HG03135 (cell line): Measurements from ENCODE around the gene AQP3.
"Not testable (repeated sequence)": the region's sequence is repeated elsewhere in the genome, so short reads cannot be mapped to it uniquely, and the experiment has no call there.

ENCODE experiments used
- ATAC-seq: cut with Tn5 transposase; IDR thresholded peaks from one replicate; pipeline ENCODE4 v1.9.1; 2021; ENCODE audit warnings: mild to moderate bottlenecking, moderate library complexity; ENCODE audit not compliant: unreplicated experiment

Gene AQP3

DNA sequence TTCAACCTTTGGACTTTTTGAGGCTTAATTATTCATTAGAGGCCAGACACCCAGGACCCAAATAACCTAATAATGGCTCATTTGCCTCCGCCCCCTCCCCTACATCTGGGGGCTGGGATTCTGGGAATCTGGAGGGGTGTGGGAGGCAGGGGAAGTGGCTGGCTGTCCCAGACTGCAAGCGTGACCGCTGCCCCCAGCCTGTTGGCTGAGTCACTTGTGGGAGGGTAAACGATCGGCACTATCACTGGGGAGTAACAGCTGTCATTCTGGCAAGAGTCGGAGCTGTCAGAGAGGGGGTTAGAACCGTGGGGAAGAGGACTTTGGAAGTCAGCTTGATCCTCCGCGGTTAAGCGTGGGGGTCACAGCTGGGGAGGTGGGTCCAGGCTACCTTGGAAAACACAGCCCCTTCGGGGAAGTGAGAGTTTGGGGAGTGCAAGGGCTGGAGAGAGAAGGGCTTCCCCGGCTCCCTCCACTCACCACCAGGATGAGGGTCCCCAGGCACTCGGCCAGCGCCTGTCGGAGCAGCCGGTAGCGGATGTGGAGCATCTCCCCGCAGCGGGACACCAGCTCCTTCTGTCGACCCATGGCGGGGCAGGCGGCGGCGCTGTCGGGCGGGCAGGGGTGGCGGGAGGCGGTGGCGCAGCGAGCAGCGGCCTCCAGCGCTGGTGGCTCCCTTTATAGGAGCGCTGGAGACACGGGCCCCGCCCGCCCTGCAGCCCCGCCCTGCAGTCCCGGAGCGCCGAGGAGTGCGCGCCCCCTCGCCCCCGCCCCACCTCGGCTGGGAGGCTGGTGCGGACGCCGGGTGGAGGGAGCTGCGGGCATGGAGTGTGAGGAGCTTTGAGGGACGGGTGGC lies at the start of gene AQP3:
Gene AQP3 (minus strand): TSS at position 648 of the 853 bp plus-strand sequence. CDS start 63 bp downstream, at position 585.
- peak; percentile 25 for ATAC-seq

DNA sequence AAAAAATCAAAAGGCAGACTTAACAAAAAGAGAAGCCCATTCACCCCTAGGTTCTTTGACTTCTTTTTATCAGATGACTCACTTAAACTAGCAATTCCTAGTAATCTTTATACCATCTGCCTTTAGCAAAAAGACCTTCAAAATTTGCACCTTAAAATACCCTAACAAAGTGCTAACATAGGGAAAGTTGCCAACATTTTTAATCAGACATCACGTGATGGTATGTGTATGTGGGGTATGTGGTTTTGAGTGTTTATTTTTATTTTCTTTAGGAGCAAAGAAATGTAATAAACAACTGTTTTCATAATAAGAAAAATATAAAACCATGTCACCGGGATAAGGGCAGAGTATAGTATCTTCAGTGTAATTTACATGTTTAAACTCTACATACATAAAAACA lies 46.4 kb upstream of the AQP3 start:
- ATAC-seq, result not testable (repeated sequence)

DNA sequence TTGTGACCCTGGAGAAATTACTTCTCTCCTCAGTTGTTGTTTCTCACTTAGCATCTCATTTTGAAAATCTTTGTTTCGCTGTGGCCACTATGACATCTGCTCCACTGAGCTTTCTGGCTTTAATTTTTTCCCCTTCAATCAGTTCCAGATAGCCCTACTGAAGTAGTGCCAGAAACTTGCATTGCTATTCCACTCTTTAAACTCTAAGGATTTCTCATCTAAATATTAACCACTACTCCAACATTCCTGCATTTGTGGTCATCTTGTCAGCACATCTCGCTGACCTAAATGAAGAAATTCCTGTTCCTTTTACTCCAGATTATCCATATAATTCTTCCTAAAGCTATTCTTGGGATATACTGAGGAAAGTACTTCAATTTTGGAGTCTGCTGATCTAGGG lies 41.7 kb upstream of the AQP3 start:
- no peak for ATAC-seq

DNA sequence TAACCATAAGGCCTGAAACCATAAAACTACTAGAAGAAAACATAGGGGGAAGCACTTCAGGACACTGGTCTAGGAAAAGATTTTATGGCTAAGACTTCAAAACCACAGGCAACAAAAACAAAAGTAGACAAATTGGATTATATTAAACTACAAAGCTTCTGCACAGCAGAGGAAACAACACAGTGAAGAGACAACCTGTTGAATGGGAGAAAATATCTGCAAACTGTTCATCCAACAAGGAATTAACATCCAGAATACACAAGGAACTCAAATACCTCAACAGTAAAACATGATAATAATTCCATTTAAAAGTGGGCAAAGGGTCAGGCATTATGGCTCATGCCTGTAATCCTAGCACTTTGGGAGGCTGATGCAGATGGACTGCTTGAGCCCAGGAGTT lies 37.9 kb upstream of the AQP3 start:
- not testable (repeated sequence) for ATAC-seq

DNA sequence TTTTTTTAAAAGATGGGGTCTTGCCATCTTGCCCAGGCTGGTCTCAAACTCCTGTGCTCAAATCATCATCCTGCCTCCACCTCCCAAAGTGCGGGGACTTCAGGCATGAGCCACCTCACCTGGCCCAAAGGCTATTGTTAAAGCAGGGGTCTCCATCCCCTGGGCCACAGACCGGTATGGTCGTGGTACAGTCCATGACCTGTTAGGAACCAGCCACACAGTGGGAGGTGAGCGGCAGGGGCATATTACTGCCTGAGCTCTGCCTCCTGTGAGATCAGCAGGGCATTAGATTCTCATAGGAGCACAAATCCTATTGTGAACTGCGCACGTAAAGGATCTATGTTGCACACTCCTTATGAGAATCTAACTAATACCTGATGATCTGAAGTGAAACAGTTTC lies 33.6 kb upstream of the AQP3 start:
- ATAC-seq, result no peak

DNA sequence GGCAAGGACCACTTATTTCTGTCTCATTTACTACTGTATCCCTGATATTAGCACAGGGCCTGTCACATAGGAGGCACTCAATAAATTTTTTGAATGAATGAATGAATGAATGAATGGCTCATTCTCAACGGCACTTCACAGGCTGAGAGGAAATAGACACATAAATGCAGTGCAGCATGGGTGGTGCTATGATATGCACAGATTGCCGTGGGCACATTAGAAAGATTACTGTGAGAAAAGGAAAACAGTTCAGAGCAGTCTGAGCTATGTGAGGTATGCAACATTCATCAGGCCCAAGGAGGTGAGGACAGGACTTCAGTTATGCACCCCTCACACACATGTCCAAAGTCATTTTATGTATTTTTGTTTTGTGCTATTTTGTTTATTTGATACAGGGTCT lies 32.7 kb upstream of the AQP3 start:
- ATAC-seq, result no peak

DNA sequence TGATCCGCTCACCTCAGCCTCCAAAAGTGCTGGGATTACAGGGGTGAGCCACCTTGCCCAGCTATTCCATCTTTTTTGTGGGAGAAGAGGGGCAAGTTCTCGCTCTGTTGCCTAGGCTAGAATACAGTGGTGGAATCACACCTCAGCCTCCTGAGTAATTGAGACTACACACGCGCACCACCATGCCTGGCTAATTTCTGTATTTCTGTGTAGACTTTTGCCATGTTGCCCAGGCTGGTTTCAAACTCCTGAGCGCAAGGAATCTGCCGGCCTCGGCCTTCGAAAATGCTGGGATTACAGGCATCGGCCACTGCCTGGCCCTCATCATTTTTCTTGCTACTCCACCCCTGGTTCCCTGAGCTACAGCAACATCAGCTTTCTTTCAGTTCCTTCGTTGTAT lies 29.1 kb upstream of the AQP3 start:
- ATAC-seq, result no peak

DNA sequence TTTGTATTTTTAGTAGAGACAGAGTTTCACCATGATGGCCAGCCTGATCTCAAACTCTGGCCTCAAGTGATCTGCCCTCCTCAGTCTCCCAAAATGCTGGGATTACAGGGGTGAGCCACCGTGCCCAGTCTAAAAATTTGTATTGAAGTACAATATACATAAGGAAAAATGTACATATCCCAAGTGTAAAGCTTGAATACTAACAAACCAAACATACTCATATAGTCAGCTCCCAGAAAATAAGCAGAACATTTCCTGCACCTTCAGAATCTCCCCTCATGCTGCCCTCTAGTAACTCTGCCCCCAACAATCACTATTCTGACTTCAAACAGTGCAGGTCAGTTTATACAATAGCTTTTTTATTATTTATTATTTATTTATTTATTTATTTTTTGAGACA lies 28.0 kb upstream of the AQP3 start:
- no peak for ATAC-seq

DNA sequence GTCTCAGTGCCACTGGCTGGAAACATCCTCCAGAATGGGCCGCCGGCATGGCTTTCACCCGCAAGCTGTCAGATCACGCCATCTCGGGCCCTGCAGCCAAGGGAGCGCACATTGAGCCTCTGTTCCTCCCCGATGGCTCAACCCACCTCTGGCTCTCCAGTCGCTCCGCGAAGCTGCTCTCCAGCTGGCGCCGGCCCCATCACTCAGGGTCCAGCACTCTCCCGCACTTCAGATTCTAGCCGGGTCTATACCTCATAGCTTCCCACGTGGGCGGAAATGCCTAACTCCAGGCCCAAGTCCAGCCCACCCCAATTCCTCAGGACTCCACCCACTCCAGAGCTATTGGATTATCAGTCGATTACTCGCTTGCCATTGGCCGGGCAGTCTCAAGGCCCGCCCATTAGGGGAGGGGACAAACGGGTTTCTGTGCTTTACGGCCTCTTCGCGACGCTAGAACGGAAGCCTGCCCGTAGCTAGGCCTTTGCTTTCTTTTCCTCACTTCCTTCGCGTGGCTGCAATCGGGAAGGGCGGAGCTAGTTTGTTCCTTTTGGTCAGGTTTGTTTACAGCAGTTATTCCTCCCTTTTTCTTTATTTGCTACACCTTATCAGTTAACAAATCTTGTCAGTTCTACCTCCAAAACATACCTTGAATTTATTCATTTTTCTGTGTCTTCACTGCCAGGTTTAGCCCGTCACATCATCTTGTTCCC lies 26.4 kb upstream of the AQP3 start, which contains the start of gene NOL6:
Gene NOL6 (minus strand): TSS at position 282 of the 710 bp plus-strand sequence. CDS start 82 bp downstream, at position 200.
- ATAC-seq, result peak; percentile 98

DNA sequence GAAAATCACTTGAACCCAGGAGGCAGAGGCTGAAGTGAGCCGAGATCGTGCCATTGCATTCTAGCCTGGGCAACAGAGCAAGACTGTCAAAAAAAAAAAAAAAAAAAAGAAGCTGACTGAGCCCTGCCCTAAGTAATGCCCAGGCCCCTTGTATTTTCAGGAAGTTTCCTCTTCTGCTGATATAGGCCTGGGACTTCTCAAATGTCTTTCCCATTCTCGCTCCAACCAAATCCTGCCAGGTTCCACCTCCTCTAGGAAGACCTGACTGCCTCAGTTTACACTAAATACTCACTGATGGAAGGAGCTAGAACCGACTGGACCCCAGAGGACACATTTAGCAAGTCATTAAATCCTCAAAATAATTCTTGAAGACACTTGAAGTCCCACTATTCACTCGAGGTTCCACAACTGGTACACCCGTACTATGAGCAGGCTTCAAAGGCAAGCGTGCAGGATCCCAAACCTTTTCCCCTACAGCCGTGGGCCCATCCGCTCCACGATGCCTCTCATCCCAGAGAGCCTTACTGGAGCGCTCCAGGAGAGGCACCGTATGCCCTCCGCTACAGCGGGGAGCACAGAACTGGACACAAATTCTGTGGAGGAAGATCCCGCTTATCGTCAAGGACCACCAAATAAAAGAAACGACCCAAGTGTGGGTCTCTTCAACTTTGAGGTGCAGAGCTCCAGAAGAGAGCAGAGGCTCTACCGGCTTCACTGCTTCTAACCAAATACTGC lies 25.7 kb upstream of the AQP3 start:
- no peak for ATAC-seq

DNA sequence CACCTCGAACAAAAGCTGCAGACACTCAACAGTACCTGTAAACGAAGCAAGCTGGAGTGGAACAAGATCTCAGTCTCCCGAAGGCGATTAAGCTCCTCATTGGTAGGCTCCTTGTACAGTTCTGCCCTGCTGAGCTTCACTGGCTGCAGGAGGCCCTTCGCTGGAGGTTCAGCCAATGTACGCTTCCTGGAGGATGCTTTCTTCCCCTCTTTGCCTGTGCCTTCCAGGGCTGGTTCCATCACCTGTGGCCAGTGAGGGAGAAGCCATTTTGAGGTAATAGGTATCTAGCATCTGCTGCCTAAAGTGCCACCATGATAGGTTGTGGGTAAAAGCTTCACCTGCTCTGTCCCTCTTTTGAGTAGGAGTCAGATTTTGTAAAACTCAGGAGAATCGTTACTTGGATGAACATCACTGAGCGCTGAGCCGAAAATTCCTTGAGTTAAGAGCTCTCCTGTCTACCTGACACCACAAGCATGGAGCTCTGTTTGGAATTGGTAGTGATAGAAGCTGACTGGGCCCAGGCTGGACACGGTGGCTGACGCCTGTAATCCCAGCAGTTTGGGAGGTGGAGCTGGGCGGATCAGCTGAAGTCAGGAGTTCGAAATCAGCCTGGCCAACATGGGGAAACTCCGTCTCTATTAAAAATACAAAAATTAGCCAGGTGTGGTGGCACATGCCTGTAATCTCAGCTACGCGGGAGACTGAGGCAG lies 24.9 kb upstream of the AQP3 start:
- no peak for ATAC-seq

DNA sequence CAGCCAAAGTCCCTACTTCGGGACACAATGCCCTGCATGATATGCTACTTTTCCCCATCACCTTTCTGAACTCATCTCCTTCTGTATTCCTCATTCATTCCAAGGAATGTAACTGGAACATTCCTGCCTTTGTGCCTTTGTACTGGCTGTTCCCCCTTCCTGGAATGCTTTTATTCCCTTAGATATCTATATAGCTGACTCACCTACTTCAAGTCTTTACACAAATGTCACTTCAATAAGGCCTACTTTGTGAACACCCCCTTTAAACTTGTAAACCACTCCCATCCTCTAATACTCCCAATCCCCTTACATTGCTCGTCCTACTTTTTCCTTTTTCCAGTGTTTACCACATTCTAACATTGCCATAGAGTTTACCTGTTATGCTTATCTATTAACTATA lies 24.0 kb upstream of the AQP3 start:
- no peak for ATAC-seq

DNA sequence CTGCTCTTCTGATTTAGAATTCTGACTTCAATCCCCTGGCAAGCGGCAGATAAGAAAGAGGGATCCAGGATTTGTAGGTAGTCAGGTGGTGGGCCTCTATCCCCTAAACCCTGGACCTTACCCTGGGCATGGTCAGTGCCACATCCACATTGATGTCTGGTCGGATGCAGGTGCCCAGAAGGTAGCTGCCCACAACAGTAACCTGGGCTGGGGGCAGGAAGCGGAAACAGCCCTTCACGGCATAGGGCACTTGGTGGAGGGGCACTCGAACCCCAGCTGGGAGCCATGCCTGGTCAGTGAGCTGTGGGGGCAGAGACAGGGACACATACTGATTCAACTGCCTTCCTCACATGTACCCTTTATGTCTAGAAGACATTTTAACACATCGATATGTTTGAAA lies 22.5 kb upstream of the AQP3 start:
- no peak for ATAC-seq

DNA sequence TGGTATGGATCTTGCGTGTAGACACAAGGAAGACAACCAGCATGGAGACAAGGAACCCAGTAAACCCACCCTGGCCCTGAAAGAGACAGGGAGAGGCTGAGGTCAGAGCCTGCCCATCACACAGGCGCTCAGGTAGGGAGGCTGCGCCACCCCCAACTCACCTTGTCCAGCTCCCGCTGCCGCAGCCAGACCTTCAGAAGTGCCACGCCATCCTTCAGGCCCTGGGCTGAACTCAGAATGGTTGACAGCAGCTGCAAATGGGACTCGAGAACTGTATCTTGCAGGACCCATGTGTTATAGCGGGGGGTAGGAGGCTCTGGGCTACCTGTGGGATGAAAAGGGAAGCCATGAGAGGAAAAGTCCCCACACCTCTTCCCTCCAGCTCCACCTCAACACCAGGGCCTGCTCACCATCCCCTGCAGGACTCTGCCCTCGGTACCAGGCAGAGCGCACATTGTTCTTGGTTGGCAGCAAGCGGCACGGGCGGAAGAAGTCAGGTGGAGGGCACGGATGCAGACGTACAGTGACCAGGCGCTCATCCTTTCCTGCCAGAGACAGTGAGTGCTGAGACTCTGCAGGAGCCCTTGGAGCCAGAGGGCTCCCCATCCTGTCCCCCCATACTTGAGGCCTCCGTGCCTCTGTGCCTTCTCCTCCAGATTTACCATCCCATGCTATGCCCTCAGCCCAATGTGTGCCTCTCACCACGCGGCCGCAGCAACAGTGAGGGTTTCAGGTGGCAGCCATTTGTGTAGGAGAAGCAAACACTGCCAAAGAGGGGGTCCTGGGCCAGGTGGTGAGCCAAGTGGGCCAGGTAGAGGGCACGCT lies 21.6 kb upstream of the AQP3 start:
- no peak for ATAC-seq

DNA sequence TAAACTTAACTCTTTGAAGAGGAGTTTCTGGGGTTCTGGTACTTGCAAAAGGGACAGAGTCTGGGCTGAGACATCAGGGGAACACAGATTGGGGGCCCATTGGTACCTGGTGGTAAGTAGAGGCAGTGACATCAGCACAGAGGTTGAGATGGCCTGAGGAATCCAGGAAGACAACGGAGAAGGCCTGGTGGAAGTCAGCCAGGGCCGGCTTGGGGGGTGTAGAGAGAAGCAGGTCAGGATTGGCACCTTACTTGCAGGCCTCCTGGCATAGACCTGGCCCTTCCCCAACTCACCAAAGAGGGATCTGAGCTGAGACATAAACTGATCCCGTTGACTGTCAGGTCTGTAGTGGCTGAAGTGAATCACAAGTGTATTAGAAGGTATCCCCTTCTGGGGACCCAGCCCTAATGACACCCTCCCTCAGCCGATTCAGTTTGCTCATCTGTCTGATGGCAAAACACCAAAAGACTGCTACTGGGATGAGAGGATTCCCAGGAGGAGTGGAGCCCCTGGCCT lies 20.9 kb upstream of the AQP3 start:
- ATAC-seq, result no peak

DNA sequence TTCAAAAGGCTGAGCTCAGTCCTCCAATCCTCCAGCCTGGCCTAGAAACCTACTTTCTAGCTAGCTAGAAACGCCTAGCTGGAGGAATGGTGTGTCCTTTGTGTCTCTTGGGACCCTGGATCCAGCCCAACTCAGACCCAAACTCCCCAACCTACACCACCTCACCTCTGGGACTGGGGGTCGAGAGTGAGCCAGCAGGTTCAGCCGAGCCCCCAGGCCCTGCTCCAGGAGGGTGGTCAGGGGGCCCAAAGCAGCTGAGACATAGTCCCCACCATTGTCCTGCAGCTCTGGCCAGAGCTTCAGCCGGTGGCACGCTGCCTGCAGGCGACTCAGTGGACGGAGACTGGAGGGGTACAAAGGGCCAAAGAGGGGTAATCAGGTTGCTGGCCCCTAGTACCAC lies 20.1 kb upstream of the AQP3 start:
- no peak for ATAC-seq

DNA sequence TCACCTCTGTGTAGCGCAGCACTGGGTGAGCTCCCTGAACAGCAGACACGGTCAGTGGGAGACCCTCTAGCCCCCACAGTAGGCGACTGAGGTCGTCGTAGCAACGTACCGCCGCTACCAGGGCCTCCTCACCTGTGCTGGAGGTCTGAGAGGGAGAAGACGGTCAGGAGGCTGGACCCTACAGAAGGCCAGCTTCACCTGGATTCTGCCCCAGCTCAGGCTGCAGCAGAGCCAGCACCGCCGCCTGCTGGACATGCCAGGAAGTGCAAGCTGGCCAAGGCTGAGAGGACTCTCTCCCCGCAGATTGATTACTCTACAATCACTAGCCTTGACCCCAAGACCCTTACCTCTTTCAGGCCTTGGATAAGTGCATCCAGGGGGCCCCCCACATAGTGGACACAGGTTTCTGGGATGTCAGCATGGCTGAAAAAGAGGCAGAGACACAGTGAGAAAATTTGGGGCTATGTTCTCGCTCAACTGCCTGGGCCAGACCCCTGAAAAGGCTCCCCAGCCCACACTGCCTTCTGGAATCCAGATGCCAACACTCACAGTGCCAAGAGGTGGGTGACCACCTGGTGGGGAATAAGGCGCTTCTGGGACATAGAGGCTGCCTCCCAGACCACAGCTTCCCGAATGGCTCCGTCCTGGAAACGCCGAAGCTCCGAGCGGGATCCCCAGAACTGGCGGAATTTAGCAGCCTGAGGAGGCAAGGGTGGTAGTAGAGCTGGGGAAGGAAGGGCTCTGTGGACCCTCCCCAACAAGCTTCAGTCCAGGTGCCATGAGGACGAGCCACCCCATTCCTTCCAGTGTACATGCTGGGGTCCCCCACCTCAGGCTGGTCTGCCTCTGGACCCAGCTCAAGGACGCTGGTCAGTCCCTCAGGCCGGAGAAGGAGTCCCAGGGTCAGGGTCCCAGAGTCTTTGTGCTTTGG lies 19.4 kb upstream of the AQP3 start:
- no peak for ATAC-seq
